KMS-11 (cell line): ENCODE results near the gene MXI1.
"Not testable (repeated sequence)": the region's sequence is repeated elsewhere in the genome, so short reads cannot be mapped to it uniquely, and the experiment has no call there.

Experiments used
- H2AFZ ChIP-seq: fragments of 200-600 bp; sonication (generic); 2 replicates; pipeline ENCODE4 v1.6.1; 2016; ENCODE audit warnings: antibody characterized with exemption, mixed run types, low read depth
- H3K27ac ChIP-seq: fragments of 200-600 bp; sonication (generic); 2 replicates; pipeline ENCODE4 v1.6.1; 2016; ENCODE audit warnings: mild to moderate bottlenecking, mixed run types
- H3K27me3 ChIP-seq: fragments of 200-600 bp; sonication (generic); 2 replicates; pipeline ENCODE4 v1.6.1; 2017; ENCODE audit warnings: mild to moderate bottlenecking, low read depth, mixed run types, moderate library complexity; ENCODE audit not compliant: insufficient read depth
- H3K36me3 ChIP-seq: fragments of 200-600 bp; sonication (generic); 2 replicates; pipeline ENCODE4 v1.6.1; 2017; ENCODE audit warnings: mild to moderate bottlenecking, mixed run types; ENCODE audit not compliant: insufficient read depth
- H3K4me1 ChIP-seq: fragments of 200-600 bp; sonication (generic); 2 replicates; pipeline ENCODE4 v1.6.1; 2016; ENCODE audit warnings: mild to moderate bottlenecking, low read depth, mixed run types; ENCODE audit not compliant: poor library complexity, severe bottlenecking
- H3K4me2 ChIP-seq: fragments of 200-600 bp; sonication (generic); 2 replicates; pipeline ENCODE4 v1.7.0; 2016; ENCODE audit warnings: mild to moderate bottlenecking, mixed run types
- H3K4me3 ChIP-seq: fragments of 200-600 bp; sonication (generic); IDR thresholded peaks from 2 replicates; pipeline ENCODE4 v1.6.1; 2017; ENCODE audit warnings: low read depth, low read length, mixed read lengths; ENCODE audit not compliant: insufficient read depth
- H3K79me2 ChIP-seq: fragments of 200-600 bp; sonication (generic); 2 replicates; pipeline ENCODE4 v1.6.1; 2016; ENCODE audit warnings: low read depth, mixed run types; ENCODE audit not compliant: insufficient read depth
- H3K9ac ChIP-seq: fragments of 200-600 bp; sonication (generic); 2 replicates; pipeline ENCODE4 v1.6.1; 2016; ENCODE audit warnings: mild to moderate bottlenecking, mixed run types
- H4K20me1 ChIP-seq: fragments of 200-600 bp; sonication (generic); 2 replicates; pipeline ENCODE4 v1.6.1; 2016; ENCODE audit warnings: mild to moderate bottlenecking, mixed run types; ENCODE audit not compliant: insufficient read depth
- TF ChIP-seq, protein P1 (sequence below): fragments of 200-600 bp; sonication (generic); conservative IDR thresholded peaks from 2 replicates; pipeline ENCODE4 v1.6.1; 2017; ENCODE audit warnings: low read depth, mild to moderate bottlenecking, antibody characterized with exemption, low read length, moderate library complexity, mixed read lengths

The MXI1 gene

DNA sequence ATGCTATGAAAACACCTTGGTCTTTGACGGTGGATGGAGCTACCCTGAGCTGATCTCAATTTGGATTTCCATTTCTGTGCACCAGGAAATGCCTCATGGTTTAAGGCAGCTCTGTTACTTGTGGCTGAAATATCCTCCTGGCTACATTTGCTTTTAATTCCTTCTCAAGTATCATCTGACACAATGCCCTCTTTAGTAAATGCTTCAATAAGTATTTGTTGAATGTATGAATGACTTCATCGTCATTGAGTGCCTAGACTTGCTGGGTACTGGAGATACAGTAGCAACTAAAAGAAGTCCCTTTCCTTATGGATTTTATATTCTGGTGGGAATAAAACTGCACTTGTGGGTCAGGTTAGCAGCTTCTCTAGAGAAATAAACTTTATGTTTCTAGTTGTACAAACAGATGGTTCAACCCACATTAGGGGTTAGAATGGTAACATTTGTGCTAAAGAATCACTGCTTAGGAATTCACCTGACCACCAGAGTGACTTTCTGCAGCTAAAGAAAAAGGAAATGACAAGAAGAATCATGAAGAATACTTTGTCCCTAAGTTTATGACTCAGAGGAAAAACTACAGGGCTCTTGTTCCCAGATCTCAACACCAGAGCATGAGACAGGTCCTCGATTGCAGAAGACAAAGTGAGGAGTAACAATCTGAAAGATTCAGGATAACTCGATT lies 119.1 kb downstream of the MXI1 start:
- Histone ChIP-seq H3K9ac (no peak overlapping the region), H3K4me2 (no peak overlapping the region)
- TF ChIP-seq, protein P1, sequence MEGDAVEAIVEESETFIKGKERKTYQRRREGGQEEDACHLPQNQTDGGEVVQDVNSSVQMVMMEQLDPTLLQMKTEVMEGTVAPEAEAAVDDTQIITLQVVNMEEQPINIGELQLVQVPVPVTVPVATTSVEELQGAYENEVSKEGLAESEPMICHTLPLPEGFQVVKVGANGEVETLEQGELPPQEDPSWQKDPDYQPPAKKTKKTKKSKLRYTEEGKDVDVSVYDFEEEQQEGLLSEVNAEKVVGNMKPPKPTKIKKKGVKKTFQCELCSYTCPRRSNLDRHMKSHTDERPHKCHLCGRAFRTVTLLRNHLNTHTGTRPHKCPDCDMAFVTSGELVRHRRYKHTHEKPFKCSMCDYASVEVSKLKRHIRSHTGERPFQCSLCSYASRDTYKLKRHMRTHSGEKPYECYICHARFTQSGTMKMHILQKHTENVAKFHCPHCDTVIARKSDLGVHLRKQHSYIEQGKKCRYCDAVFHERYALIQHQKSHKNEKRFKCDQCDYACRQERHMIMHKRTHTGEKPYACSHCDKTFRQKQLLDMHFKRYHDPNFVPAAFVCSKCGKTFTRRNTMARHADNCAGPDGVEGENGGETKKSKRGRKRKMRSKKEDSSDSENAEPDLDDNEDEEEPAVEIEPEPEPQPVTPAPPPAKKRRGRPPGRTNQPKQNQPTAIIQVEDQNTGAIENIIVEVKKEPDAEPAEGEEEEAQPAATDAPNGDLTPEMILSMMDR = no peak

DNA sequence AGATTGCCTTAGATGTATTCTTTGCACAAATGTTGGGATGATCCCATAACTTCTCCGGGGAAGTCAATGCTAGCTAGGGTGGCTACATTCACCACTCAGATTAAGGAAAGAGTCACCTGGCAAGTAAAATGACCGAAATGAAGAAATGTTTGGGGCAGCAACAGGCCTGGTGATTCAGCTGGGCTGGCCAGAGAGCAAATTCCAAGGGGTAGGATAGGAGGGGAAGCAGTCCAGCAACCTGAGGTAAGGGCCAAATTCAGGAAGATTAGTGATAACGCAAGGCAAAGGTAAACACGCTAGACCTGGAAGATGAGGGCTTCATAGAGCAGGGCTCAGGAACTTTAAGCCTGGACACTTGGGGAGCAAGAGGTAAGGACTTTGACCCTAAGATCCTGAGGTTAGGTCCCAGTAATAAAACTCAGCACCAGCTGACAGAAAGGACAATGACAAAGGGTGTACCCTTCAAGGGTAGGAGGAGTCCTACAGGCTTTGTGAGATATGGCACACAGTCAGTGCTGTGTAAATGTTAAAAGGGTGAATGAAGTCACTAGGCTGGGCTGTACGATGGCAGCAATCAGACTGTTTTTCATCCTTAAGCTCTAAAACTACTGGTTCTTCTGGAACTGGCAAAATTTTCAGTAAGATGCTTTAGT lies 120.0 kb downstream of the MXI1 start:
- H3K36me3 ChIP-seq = no peaks in the 10 kb centered on the region
- no peaks in the 10 kb centered on the region for H4K20me1 ChIP-seq
- no peak overlapping the region for H3K9ac ChIP-seq
- TF ChIP-seq, protein P1 = no peak
- H3K27me3 ChIP-seq = no peaks in the 10 kb centered on the region; the same call in 1 of the 2 replicates
- H3K4me2 ChIP-seq = no peak overlapping the region
- peaks cover 5% of the 10 kb centered on the region for H3K4me1 ChIP-seq
- no peak overlapping the region for H2AFZ ChIP-seq
- no peaks in the 10 kb centered on the region for H3K79me2 ChIP-seq
- H3K4me3 ChIP-seq = no peak overlapping the region
- no peak overlapping the region for H3K27ac ChIP-seq

More for the DNA sequence above, 119.1 kb downstream of the MXI1 start:
- no peaks in the 10 kb centered on the region for H3K79me2 ChIP-seq
- H3K4me1 ChIP-seq = peaks cover 5% of the 10 kb centered on the region
- no peaks in the 10 kb centered on the region for H4K20me1 ChIP-seq
- H2AFZ ChIP-seq = no peak overlapping the region
- no peak overlapping the region for H3K4me3 ChIP-seq
- H3K27ac ChIP-seq = no peak overlapping the region
- H3K27me3 ChIP-seq = no peaks in the 10 kb centered on the region; the same call in 1 of the 2 replicates
- H3K36me3 ChIP-seq = no peaks in the 10 kb centered on the region

DNA sequence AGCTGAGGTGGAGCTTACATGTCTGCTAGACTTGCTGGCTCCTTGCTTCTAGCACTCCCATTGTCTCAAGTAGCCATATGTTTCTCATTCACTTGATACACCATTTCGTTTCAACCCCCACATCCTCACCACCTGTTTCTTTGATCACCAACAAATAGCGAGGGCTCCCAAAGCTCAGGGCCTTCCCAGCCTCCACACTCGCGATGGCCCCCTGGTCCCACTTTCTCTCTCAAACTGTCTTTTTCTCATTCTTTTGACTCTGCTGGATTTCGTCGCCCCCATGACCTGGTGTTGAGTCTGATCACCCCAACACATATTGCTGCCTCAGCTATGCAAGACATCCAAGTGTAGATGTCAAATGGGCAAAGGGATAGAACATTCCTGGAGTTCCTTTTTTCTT lies 123.3 kb downstream of the MXI1 start:
- no peak overlapping the region for H2AFZ ChIP-seq
- H3K36me3 ChIP-seq = no peaks in the 10 kb centered on the region
- H3K4me1 ChIP-seq = peaks cover 3% of the 10 kb centered on the region
- no peak overlapping the region for H3K9ac ChIP-seq
- H3K4me3 ChIP-seq = no peak overlapping the region
- H3K79me2 ChIP-seq = no peaks in the 10 kb centered on the region
- H3K4me2 ChIP-seq = no peak overlapping the region
- TF ChIP-seq, protein P1 = no peak
- no peaks in the 10 kb centered on the region for H3K27me3 ChIP-seq
- H4K20me1 ChIP-seq = no peaks in the 10 kb centered on the region
- no peak overlapping the region for H3K27ac ChIP-seq

DNA sequence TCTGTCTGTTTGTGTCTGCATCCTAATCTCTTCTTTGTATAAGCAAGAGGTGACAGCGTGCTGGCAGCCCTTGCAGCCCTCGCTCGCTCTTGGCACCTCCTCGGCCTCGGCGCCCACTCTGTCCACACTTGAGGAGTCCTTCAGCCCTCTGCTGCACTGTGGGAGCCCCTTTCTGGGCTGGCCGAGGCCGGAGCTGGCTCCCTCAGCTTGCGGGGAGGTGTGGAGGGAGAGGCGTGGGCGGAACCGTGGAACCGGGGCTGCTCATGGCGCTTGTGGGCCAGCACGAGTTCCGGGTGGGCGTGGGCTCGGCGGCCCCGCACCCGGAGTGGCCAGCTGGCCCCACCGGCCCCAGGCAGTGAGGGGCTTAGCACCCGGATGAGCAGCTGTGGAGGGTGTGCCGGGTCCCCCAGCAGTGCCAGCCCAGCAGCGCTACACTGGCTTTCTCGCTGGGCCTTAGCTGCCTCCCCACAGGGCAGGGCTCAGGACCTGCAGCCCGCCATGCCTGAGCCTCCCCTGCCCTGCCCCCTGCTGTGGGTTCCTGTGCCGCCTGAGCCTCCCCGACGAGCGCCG lies 123.9 kb downstream of the MXI1 start:
- H2AFZ ChIP-seq = not testable (repeated sequence)

More for the DNA sequence above, 123.9 kb downstream of the MXI1 start:
- H3K27ac ChIP-seq, H3K4me1 ChIP-seq, H3K36me3 ChIP-seq, H3K79me2 ChIP-seq, H3K4me2 ChIP-seq, H3K4me3 ChIP-seq, H4K20me1 ChIP-seq, H3K27me3 ChIP-seq, H3K9ac ChIP-seq: not testable (repeated sequence)
